CD14-positive monocyte (primary cell): ENCODE results near the gene PLXNB3. TPM values are rescaled to one million over a fixed set of nuclear protein-coding genes. Genes with fewer than 3 reads are reported as not detected.

ENCODE experiments used
- DNase-seq, 3 donors: peaks; one replicate each; pipeline ENCODE4 v3.0.0-alpha.2; 2011 to 2022
- H2AFZ ChIP-seq: 2 replicates; pipeline ENCODE4 v1.6.0; 2012; ENCODE audit warnings: mild to moderate bottlenecking, low read depth, low read length, inconsistent platforms; ENCODE audit not compliant: insufficient read depth, poor library complexity, severe bottlenecking
- H3K27ac ChIP-seq, 2 donors: 1 replicate in 1 of 2; 2 replicates in 1 of 2; pipeline ENCODE4 v1.5.1; 2012 to 2013; ENCODE audit warnings: low read length in 2 of 2, control low read depth in 1 of 2, inconsistent platforms in 1 of 2, low read depth in 1 of 2, mild to moderate bottlenecking in 1 of 2
- H3K27me3 ChIP-seq, 2 donors: one replicate each; pipeline versions ENCODE4 v1.6.0 to v1.6.1; 2011 to 2013; ENCODE audit warnings: low read length in 2 of 2; ENCODE audit not compliant: control insufficient read depth in 2 of 2, insufficient read depth in 2 of 2
- H3K36me3 ChIP-seq, 2 donors: replicated peaks in 1 of 2; 1 replicate in 1 of 2; 2 replicates in 1 of 2; pipeline versions ENCODE4 v1.5.1 to v1.6.1; 2012 to 2013; ENCODE audit warnings: low read length in 2 of 2, control low read depth in 1 of 2, inconsistent platforms in 1 of 2, mild to moderate bottlenecking in 1 of 2; ENCODE audit not compliant: insufficient read depth in 2 of 2, control insufficient read depth in 1 of 2
- H3K4me1 ChIP-seq, 2 donors: 1 replicate in 1 of 2; 2 replicates in 1 of 2; pipeline versions ENCODE4 v1.5.1 to v1.6.1; 2012 to 2013; ENCODE audit warnings: low read length in 2 of 2, control low read depth in 1 of 2, inconsistent platforms in 1 of 2, mild to moderate bottlenecking in 1 of 2, moderate library complexity in 1 of 2; ENCODE audit not compliant: insufficient read depth in 2 of 2, control insufficient read depth in 1 of 2
- H3K4me2 ChIP-seq: replicated peaks from 2 replicates; pipeline ENCODE3; 2012; ENCODE audit warnings: low read length, moderate library complexity, mild to moderate bottlenecking; ENCODE audit not compliant: poor library complexity, severe bottlenecking; ENCODE audit errors: extremely low read depth
- H3K4me3 ChIP-seq, 3 experiments: fragments of 200-600 bp in 1 of 3; sonication (generic) in 1 of 3; replicated peaks in 1 of 3; 1 replicate in 2 of 3; 2 replicates in 1 of 3; pipeline ENCODE4 v1.5.1; 2011 to 2013; ENCODE audit warnings: low read length in 3 of 3, mild to moderate bottlenecking in 3 of 3, control low read depth in 2 of 3, low read depth in 2 of 3, inconsistent platforms in 1 of 3, moderate library complexity in 1 of 3
- H3K79me2 ChIP-seq: 2 replicates; pipeline ENCODE4 v1.6.0; 2012; ENCODE audit warnings: mild to moderate bottlenecking, control low read depth, inconsistent platforms, low read length, moderate library complexity; ENCODE audit not compliant: insufficient read depth
- H3K9ac ChIP-seq: 2 replicates; pipeline ENCODE4 v1.6.0; 2017; ENCODE audit warnings: low read length, mild to moderate bottlenecking; ENCODE audit not compliant: insufficient read depth, poor library complexity, severe bottlenecking
- H3K9me3 ChIP-seq, 2 donors: replicated peaks in 1 of 2; 1 replicate in 1 of 2; 2 replicates in 1 of 2; pipeline versions ENCODE4 v1.5.1 to v1.6.1; 2012 to 2013; ENCODE audit warnings: low read length in 2 of 2, control low read depth in 1 of 2; ENCODE audit not compliant: control insufficient read depth in 1 of 2, insufficient read depth in 1 of 2
- H4K20me1 ChIP-seq: 2 replicates; pipeline ENCODE4 v1.6.0; 2012; ENCODE audit warnings: mild to moderate bottlenecking, low read length, control low read depth, moderate library complexity; ENCODE audit not compliant: insufficient read depth
- H3K27ac Mint-ChIP-seq, 7 donors: one replicate each; pipeline ENCODE4 v1.8.0; 2020; ENCODE audit warnings: mild to moderate bottlenecking in 7 of 7, mixed read lengths in 7 of 7, moderate library complexity in 6 of 7, inconsistent platforms in 2 of 7
- H3K27me3 Mint-ChIP-seq, 3 donors: one replicate each; pipeline ENCODE4 v1.8.0; 2021 to 2022; ENCODE audit warnings: low read depth in 3 of 3, mild to moderate bottlenecking in 3 of 3, mixed read lengths in 3 of 3, moderate library complexity in 3 of 3, inconsistent platforms in 1 of 3
- H3K36me3 Mint-ChIP-seq, 2 donors: one replicate each; pipeline ENCODE4 v1.8.0; 2020; ENCODE audit warnings: mixed read lengths in 2 of 2, inconsistent platforms in 1 of 2, mild to moderate bottlenecking in 1 of 2
- H3K4me1 Mint-ChIP-seq: one replicate; pipeline ENCODE4 v1.8.0; 2020; ENCODE audit warnings: mild to moderate bottlenecking, mixed read lengths
- H3K4me3 Mint-ChIP-seq, 2 donors: one replicate each; pipeline ENCODE4 v1.8.0; 2020; ENCODE audit warnings: mild to moderate bottlenecking in 2 of 2, mixed read lengths in 2 of 2, moderate library complexity in 1 of 2
- H3K9me3 Mint-ChIP-seq, 7 donors: one replicate each; pipeline ENCODE4 v1.8.0; 2020 to 2022; ENCODE audit warnings: mixed read lengths in 7 of 7, mild to moderate bottlenecking in 6 of 7, moderate library complexity in 6 of 7, inconsistent platforms in 2 of 7
- CTCF ChIP-seq: fragments of 200-600 bp; IDR thresholded peaks from one replicate; pipeline ENCODE4 v1.8.0; 2022; ENCODE audit warnings: antibody characterized with exemption, mild to moderate bottlenecking
- WGBS: methylation state at CpG from one replicate; pipeline ENCODE4 v1.1.5; 2013; ENCODE audit warnings: missing lambda C conversion rate; ENCODE audit not compliant: insufficient coverage; 5-methylcytosine and 5-hydroxymethylcytosine counted together
- intact Hi-C, 2 donors: fragments of 100-400 bp; cut with micrococcal nuclease; formaldehyde crosslinking; loops; one replicate each; pipeline versions ENCODE4 v1.15.0 to v1.15.1; 2023
- polyA plus RNA-seq, 3 donors: library from polyadenylated mRNA; depleted of rRNA in 1 of 3; unstranded in 2 of 3; stranded (reverse) in 1 of 3; fragments of 300-500 nt in 2 of 3; fragments of >200 nt in 1 of 3; fragmentation: Illumina TruSeq in 2 of 3; gene quantifications; 1 replicate in 2 of 3; 2 replicates in 1 of 3; pipeline ENCODE4 v1.2.3, GENCODE V29; 2012 to 2021

PLXNB3 gene
- polyA plus RNA-seq, 3 donors, result not detected

GRCh38 chrX:153722704-153723350 is 41.2 kb upstream of the PLXNB3 start:
- peak overlapping the region; percentile 90 for H3K4me3 Mint-ChIP-seq
- H3K27ac Mint-ChIP-seq, result peak overlapping the region; percentile 82 to 94 (median 92)
- Histone ChIP-seq H3K9me3 (peaks cover 0 to 7% of the 10 kb centered on the region in 2 donors), H3K79me2 (peaks cover 61% of the 10 kb centered on the region), H3K9ac (peak overlapping the region; percentile 71), H2AFZ (peak overlapping the region; percentile 59), H3K36me3 (peaks cover 25 to 33% of the 10 kb centered on the region in 2 donors), H3K4me3 (peak overlapping the region; percentile 62 to 79 (median 66)), H4K20me1 (peaks cover 60% of the 10 kb centered on the region), H3K27me3 (no peaks in the 10 kb centered on the region), H3K4me1 (peaks cover 43 to 48% of the 10 kb centered on the region in 2 donors), H3K4me2 (peak overlapping the region; percentile 85), H3K27ac (peak overlapping the region; percentile 80 to 85)
- intact Hi-C loops, result loop anchor here in 1 of 2 donors (5.0 kb wide), 1 partner anchor 204 kb away; the partner anchor contains the start of gene ARHGAP4
- peak; percentile 42 to 68 (median 46) for DNase-seq
- peaks cover 30% of the 10 kb centered on the region for H3K4me1 Mint-ChIP-seq
- no peak for TF ChIP-seq CTCF
- peaks cover 24 to 35% of the 10 kb centered on the region in 2 donors for H3K36me3 Mint-ChIP-seq
- peaks cover 0 to 14% (median 3%) of the 10 kb centered on the region in 7 donors for H3K9me3 Mint-ChIP-seq
- H3K27me3 Mint-ChIP-seq, result peaks cover 0 to 15% (median 1%) of the 10 kb centered on the region in 3 donors
- WGBS, result 0% methylated on average over 2 of the region's 12 CpGs

- Histone ChIP-seq H3K4me1 (peaks cover 50 to 56% of the 10 kb centered on the region in 2 donors), H4K20me1 (peaks cover 58% of the 10 kb centered on the region), H3K9me3 (peaks cover 0 to 7% of the 10 kb centered on the region in 2 donors), H3K27ac (peak overlapping the region; percentile 80 to 85), H3K79me2 (peaks cover 66% of the 10 kb centered on the region), H3K4me2 (peak overlapping the region; percentile 85), H2AFZ (peak overlapping the region; percentile 59), H3K36me3 (peaks cover 20 to 26% of the 10 kb centered on the region in 2 donors), H3K4me3 (peak overlapping the region; percentile 62 to 79 (median 66)), H3K9ac (peak overlapping the region; percentile 71), H3K27me3 (no peaks in the 10 kb centered on the region)
- Mint-ChIP-seq H3K27ac (peak overlapping the region; percentile 82 to 93 (median 91)), H3K4me3 (peak overlapping the region; percentile 90), H3K27me3 (peaks cover 0 to 14% (median 1%) of the 10 kb centered on the region in 3 donors), H3K36me3 (peaks cover 24 to 30% of the 10 kb centered on the region in 2 donors), H3K9me3 (peaks cover 0 to 14% (median 3%) of the 10 kb centered on the region in 7 donors), H3K4me1 (peaks cover 35% of the 10 kb centered on the region)
- intact Hi-C loops, result loop anchor here in 1 of 2 donors (5.0 kb wide), 1 partner anchor 204 kb away; the partner anchor contains the start of gene ARHGAP4
- under 1% methylated on average over 58 of the region's 78 CpGs for WGBS
- no peak for TF ChIP-seq CTCF
- peak in 2 of 3 donors; percentile 1 to 21 for DNase-seq
Observed at GRCh38 chrX:153723351-153724251, 40.4 kb upstream of the PLXNB3 start.
